SK-N-SH (cell line): ENCODE data around the gene TPO.

Experiments used
- CTCF ChIP-seq: fragments of 200-600 bp; sonication (generic); IDR thresholded peaks from 2 replicates; pipeline ENCODE4 v1.6.1; 2017; ENCODE audit warnings: antibody characterized with exemption, mild to moderate bottlenecking, moderate library complexity
- EP300 ChIP-seq, 2 experiments: IDR thresholded peaks; 2 replicates each; pipeline versions ENCODE4 v1.4.0 to v1.6.1; 2012; ENCODE audit warnings: borderline replicate concordance in 1 of 2, low read depth in 1 of 2, low read length in 1 of 2
- FOXJ3 ChIP-seq: sonication (generic); formaldehyde crosslinking; IDR thresholded peaks from 2 replicates; pipeline ENCODE4 v1.5.1; 2020; ENCODE audit warnings: mild to moderate bottlenecking, missing genetic modification reagents
- GATA2 ChIP-seq: sonication (generic); formaldehyde crosslinking; IDR thresholded peaks from 2 replicates; pipeline ENCODE4 v1.5.0; 2020; ENCODE audit warnings: mild to moderate bottlenecking, missing genetic modification reagents
- MXI1 ChIP-seq: IDR thresholded peaks from 2 replicates; pipeline ENCODE4 v1.6.1; 2012; ENCODE audit warnings: mild to moderate bottlenecking, low read depth, low read length, improper control_type of control experiment
- PBX3 ChIP-seq: IDR thresholded peaks from 2 replicates; pipeline ENCODE4; 2012
- RAD21 ChIP-seq: IDR thresholded peaks from 2 replicates; pipeline ENCODE4 v1.6.1; 2012; ENCODE audit warnings: mild to moderate bottlenecking, low read length
- RFX5 ChIP-seq: IDR thresholded peaks from 2 replicates; pipeline ENCODE4 v1.6.1; 2012; ENCODE audit warnings: mild to moderate bottlenecking, improper control_type of control experiment, low read length
- TF ChIP-seq, protein P1 (sequence below): IDR thresholded peaks from 2 replicates; pipeline ENCODE4 v1.6.1; 2012; ENCODE audit warnings: mild to moderate bottlenecking, low read depth, low read length, moderate library complexity

- TF ChIP-seq EP300 (IDR thresholded peaks at IDR 0.05; ENCODE audit: borderline replicate concordance in 1 of 2, low read depth in 1 of 2, low read length in 1 of 2) (no peak), PBX3 (no peak), CTCF (no peak), MXI1 (no peak), FOXJ3 (CRISPR knock-in tag) (no peak), GATA2 (no peak), RAD21 (no peak), RFX5 (no peak)
- TF ChIP-seq, protein P1, sequence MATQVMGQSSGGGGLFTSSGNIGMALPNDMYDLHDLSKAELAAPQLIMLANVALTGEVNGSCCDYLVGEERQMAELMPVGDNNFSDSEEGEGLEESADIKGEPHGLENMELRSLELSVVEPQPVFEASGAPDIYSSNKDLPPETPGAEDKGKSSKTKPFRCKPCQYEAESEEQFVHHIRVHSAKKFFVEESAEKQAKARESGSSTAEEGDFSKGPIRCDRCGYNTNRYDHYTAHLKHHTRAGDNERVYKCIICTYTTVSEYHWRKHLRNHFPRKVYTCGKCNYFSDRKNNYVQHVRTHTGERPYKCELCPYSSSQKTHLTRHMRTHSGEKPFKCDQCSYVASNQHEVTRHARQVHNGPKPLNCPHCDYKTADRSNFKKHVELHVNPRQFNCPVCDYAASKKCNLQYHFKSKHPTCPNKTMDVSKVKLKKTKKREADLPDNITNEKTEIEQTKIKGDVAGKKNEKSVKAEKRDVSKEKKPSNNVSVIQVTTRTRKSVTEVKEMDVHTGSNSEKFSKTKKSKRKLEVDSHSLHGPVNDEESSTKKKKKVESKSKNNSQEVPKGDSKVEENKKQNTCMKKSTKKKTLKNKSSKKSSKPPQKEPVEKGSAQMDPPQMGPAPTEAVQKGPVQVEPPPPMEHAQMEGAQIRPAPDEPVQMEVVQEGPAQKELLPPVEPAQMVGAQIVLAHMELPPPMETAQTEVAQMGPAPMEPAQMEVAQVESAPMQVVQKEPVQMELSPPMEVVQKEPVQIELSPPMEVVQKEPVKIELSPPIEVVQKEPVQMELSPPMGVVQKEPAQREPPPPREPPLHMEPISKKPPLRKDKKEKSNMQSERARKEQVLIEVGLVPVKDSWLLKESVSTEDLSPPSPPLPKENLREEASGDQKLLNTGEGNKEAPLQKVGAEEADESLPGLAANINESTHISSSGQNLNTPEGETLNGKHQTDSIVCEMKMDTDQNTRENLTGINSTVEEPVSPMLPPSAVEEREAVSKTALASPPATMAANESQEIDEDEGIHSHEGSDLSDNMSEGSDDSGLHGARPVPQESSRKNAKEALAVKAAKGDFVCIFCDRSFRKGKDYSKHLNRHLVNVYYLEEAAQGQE: no peak
Measured at GRCh38 chr2:1505031-1505441, 91.8 kb downstream of the TPO start.
